ENCODE data around the gene CTSS.

GRCh38 chr1:150692720-150693119, 72.9 kb downstream of the CTSS start:
- TF ChIP-seq CTCF (conservative IDR thresholded peaks at IDR 0.05; ENCODE audit: low read depth, low read length) (no peak), EZH2 (IDR thresholded peaks at IDR 0.05; ENCODE audit: low read length, unreplicated experiment) (no peak)

Data from PC-3 (cell line).